ENCODE measurements around the gene GTF2IRD1.

DNA sequence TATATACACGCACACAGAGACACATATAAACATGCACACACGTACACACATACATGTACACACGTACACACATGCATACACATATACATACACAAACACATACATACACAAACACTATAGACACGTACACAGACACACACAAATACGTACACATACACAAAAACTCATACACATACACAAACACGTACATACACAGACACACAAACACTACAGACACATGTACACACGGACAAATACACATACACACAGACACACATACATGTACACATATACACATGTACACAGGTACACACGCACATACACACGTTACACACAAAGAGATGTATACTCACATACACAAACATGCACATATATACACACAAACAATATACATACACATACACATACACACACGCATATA, 35.2 kb upstream of the GTF2IRD1 start:
- TF ChIP-seq EZH2 (IDR thresholded peaks at IDR 0.05; ENCODE audit: borderline replicate concordance) (no peak), CTCF (IDR thresholded peaks at IDR 0.05; ENCODE audit: poor library complexity) (no peak)

Measured in hepatocyte (in vitro differentiated cells).